Right lobe of liver (tissue), 4 donors: ENCODE measurements around the gene GGT1.
"Not testable (repeated sequence)": the region's sequence is repeated elsewhere in the genome, so short reads cannot be mapped to it uniquely, and the experiment has no call there.

Source experiments
- POLR2A ChIP-seq: fragments of 450-650 bp; IDR thresholded peaks from one replicate; pipeline ENCODE4 v1.6.1; 2017; ENCODE audit warnings: antibody characterized with exemption, mild to moderate bottlenecking
- TF ChIP-seq, protein P1 (sequence below), 4 donors: fragments of 200-600 bp in 3 of 4; fragments of 450-650 bp in 1 of 4; IDR thresholded peaks; one replicate each; pipeline versions ENCODE4 v1.5.1 to v1.8.0; 2016 to 2022; ENCODE audit warnings: antibody characterized with exemption in 4 of 4, mild to moderate bottlenecking in 2 of 4
- donor health status: DM: no; HTN: no; CAD: no.
- donor health status: DM: no; HTN: no; CAD: no.
- donor health status: DM: no; HTN: yes; CAD: no.

DNA sequence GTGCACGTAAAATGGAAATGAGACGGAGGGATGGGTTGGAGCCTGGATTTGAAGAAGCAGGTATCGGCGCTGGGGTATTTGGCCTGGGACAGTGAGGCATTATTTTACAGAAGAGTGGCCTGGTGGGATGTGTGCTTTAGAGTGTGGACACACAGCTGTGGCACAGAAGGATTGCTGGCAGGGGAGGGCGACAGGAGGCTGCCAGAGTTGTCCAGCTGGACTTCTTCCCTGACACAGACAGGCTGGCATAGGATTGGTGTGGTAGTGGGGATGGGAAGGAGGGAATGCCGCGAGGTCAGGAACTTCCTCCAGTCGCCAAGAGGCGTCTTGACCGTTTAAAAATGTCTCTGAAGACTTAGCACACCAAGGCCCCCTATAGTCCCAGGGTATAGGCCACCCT lies 64.9 kb downstream of the GGT1 start:
- TF ChIP-seq, protein P1, sequence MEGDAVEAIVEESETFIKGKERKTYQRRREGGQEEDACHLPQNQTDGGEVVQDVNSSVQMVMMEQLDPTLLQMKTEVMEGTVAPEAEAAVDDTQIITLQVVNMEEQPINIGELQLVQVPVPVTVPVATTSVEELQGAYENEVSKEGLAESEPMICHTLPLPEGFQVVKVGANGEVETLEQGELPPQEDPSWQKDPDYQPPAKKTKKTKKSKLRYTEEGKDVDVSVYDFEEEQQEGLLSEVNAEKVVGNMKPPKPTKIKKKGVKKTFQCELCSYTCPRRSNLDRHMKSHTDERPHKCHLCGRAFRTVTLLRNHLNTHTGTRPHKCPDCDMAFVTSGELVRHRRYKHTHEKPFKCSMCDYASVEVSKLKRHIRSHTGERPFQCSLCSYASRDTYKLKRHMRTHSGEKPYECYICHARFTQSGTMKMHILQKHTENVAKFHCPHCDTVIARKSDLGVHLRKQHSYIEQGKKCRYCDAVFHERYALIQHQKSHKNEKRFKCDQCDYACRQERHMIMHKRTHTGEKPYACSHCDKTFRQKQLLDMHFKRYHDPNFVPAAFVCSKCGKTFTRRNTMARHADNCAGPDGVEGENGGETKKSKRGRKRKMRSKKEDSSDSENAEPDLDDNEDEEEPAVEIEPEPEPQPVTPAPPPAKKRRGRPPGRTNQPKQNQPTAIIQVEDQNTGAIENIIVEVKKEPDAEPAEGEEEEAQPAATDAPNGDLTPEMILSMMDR (IDR thresholded peaks at IDR 0.05) = not testable (repeated sequence)
- TF ChIP-seq POLR2A = not testable (repeated sequence)
